AG20443 (cell line): Measurements from ENCODE around the gene TMEM212.
"Not testable (repeated sequence)": the region's sequence is repeated elsewhere in the genome, so short reads cannot be mapped to it uniquely, and the experiment has no call there.

Experiments
- DNase-seq: peaks from one replicate; pipeline ENCODE4 v3.0.0; 2012; ENCODE audit warnings: low spot score, mixed read lengths

TMEM212 gene

DNA sequence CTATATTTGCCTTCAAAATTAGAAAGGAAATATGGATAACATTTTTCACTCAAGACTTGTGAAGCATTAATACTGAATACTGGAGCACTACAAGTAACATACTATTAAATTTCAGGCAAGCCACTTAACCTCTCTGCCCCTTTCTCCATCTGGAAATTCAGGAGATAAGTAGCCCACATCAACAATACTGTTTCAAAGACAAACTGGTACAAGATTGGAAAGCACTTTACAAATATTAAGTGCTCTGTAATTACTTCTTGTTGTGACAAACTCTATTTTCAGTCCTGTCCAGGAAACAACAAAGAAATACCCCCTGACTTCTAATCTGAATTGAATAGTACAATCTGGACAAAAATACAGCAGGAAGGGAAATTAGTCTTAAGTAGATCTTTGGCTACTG lies 49.3 kb downstream of the TMEM212 start:
- no peak for DNase-seq

DNA sequence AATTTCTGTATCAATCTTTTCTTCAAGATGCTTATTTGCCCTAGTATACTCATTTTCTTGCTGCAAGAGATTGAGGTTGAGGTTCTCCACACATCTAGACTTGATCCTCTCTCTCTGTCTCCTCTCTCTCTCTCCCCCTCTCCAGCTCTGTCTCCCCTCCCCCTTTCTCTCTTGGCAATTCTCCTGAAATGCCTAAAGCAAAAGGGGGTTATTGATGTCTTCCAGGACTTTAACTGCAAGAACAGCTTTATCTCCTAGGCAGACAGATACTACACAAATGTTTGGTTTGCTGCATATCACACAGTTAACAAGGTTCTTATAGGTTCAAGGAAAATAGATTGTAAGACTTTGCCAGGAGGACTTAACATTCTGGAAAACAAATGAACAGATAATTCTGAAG lies 52.1 kb downstream of the TMEM212 start:
- no peak for DNase-seq

DNA sequence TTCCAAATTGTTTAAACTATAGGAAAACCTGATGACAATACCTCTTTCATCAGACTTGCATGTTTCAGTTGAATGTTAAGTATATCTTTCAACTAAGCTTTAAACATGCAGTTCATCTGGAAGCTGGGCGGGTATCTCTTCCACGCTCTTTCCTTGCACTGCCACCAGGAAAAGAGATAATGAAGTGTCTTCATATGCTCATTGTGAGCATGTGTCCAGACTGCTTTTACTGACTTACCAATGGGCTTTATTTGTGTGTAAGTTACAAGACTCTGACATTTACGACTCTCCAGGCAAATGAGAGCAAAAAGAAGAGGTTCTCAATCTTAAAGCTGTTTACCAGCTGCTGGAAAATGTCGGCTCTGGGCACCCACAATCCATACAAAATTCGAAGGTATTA lies 52.8 kb downstream of the TMEM212 start:
- no peak for DNase-seq

DNA sequence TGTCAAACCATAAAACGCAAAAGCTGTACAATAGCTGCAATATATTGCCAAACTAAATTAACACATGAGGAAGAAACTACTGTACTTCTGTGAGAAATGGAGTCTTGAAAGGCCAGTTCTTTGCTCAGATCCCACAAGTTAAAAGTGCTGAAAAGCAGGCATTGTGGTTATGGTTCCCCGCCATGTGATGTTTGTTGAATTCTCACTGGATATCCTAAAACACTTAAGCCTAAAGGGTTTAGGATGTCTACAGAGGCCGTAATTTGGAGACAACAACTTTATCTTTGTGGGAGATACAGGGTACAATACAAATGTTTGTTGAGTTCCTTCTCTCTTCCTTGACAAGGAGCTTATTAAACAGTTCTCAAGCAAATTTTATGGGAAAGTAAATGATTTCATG lies 53.2 kb downstream of the TMEM212 start:
- no peak for DNase-seq

DNA sequence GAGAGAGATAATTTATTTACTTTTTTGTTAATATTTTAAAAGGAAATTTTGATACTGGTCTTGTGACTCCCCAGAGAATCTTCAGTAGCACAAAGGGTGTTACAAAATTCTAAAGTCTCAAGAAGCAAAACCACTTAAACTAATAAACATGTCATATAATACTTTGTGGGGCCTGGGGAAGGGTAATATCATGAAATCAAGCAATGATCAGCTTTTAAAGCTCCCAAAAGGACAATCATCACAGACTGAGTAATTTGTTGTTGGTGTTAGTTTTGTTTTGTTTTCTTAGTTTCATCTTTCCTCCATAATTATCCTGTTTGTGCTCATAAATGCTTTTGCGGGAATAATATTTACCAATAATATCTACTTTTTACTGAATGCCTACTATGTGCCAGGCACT lies 55.0 kb downstream of the TMEM212 start:
- no peak for DNase-seq

DNA sequence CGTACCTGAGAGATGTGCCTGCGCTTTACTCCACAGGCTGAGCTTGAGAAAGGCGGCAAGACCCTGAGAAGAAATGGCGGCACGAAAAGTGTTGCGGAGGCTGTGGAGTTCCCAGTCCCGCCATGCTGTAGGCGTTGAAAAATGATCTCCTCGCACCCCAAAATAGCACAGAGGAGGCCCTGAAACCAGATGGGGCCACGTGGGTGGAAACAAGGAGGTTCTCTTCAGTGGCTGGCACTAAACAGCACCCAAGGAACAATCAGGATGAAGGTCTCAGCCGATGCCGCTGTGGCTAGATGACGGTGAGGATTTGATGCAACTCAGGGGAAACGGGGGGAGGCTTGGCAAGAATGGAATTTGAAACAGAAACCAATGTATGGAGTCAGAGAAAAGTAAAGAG lies 57.3 kb downstream of the TMEM212 start:
- no peak for DNase-seq

DNA sequence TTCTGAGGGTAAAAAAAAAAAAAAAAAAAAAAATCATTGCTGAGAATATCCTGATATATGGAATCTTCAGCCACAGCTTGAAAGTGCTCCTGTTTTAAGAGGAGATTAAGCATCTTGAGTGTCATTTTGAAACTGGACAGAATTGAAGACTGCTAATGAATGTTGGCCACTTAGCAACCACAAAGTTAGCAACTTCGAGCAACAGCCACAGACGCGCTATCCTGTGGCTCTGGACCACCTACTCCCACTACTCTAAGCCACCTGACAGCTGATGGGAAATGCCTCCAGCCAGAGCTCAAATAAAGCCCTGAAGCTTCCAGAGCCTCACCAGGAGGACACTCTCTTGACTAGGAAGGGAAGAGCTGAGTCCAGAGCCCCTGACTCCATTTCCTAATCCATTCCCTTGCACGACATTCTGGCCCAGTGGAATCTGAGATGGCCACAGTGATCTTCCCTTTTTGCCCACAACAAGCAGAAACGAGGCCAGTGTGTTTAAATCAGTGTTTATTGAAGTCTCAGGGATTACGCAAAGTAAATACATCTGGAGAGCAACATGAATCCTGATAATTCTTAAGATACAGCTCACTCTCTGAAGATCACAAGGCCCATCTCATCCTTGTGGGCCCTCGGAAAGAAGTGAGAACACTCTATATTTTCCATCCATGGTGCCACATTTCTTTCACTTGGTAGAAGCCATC lies 58.6 kb downstream of the TMEM212 start:
- DNase-seq, result peak; percentile 18

DNA sequence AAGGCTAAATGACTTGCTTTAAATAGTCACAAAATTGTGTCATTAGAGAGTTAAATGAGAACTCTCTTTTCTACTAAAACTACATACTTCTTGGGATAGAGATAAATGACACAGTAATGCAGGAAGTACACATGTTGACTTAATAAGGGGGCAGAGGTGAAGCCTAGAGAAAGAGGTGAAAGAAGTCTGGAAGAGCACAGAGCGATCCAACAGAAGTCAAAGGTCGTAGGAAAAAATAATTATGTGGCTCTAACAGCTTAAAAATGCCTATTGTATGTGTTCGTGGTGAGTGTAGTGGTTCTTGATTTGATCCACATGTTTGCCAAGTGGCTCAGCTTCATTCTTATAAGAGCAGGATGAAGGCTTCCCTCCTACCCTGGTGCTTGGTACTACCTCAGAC lies 61.7 kb downstream of the TMEM212 start:
- peak; percentile 12 for DNase-seq

DNA sequence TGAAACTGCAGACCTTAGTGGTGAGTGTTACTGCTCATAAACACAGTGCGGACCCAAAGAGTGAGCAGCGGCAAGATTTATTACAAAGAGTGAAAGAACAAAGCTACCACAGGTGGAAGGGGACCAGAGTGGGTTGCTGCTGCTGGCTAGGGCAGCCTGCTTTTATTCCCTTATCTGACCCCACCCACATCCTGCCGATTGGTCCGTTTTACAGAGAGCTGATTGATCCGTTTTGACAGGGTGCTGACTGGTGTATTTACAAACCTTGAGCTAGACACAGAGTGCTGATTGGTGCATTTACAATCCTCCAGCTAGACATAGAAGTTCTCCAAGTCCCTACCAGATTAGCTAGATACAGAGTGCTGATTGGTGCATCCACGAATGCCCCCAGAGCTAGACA lies 63.4 kb downstream of the TMEM212 start:
- not testable (repeated sequence) for DNase-seq

DNA sequence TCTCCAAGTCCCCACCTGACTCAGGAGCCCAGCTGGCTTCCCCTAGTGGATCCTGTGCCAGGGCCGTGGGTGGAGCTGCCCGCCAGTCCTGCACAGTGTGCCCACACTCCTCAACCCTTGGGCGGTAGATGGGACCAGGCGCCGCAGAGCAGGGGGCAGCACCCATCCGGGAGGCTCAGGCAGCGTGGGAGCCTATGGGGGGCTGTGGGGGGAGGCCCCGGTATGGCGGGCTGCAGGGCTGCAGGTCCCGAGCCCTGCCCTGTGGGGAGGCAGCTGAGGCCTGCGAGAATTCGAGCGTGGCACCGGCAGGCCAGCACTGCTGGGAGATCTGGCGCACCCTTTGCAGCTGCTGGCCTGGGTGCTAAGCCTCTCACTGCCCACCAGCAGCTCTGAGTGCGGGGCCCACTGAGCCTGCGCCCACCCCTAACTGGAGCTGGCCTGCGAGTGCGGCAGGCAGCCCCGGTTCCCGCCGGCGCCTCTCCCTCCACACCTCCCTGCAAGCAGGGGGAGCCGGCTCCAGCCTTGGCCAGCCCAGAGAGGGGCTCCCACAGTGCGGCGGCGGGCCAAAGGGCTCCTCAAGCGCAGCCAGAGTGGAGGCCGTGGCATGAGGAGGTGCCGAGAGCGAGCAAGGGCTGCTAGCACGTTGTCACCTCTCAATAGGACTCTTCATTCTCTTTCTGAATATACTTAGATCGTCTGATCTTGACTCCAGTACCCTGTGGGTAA lies 64.0 kb downstream of the TMEM212 start:
- no peak for DNase-seq

DNA sequence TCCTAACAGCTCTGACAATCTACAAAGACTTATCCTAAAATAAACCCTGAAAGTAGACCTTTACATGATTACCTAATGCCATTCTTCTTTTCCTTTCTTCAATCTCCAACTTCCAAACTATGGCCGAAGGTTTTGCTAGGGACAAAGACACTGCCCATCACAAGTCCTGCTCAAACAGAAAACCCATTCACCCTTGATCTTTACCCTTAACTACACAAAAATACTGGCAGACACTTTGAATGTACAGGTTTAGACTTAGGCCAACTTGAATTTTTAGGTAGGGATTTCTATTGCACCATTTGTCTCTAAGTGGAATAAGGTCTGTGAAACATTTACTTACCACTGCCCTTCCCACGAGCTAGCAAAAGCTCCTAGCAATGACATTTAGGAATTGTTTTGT lies 64.6 kb downstream of the TMEM212 start:
- no peak for DNase-seq

DNA sequence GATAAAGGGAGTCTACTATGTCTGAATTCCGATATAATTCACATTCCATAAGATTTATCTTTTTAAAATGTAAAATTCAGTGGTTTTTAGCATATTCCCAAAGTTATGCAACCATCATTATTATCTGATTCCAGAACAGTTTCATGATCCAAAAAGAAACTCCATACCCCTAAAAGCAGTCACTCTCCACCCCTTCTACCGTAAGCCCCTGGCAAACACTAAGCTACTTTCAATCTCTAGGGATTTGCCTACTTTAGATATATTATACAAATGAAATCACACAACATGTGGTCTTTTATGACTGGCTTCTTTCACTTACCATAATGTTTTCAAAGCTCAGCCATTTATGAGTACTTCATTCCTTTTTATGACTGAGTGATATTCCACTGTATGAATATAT lies 65.6 kb downstream of the TMEM212 start:
- DNase-seq, result no peak
